Neural progenitor cell (in vitro differentiated cells): ENCODE data around the gene SYTL4. TPM values are rescaled to one million over a fixed set of nuclear protein-coding genes. Genes with fewer than 3 reads are reported as not detected.

ENCODE experiments used
- DNase-seq: peaks from one replicate; pipeline ENCODE4 v3.0.0-alpha.2; 2016; ENCODE audit warnings: low spot score
- H2AFZ ChIP-seq: fragments of 200-600 bp; sonication (generic); replicated peaks from 2 replicates; pipeline ENCODE4 v1.6.1; 2016; ENCODE audit warnings: antibody characterized with exemption
- H3F3A ChIP-seq: fragments of 200-600 bp; sonication (generic); 2 replicates; pipeline ENCODE4 v1.6.1; 2016; ENCODE audit warnings: antibody characterized with exemption, low read depth
- H3K27ac ChIP-seq: fragments of 200-600 bp; sonication (generic); 2 replicates; pipeline ENCODE4 v1.5.1; 2016; ENCODE audit warnings: mild to moderate bottlenecking
- H3K27me3 ChIP-seq: fragments of 200-600 bp; sonication (generic); 2 replicates; pipeline ENCODE4 v1.6.1; 2016; ENCODE audit warnings: mild to moderate bottlenecking, moderate library complexity
- H3K36me3 ChIP-seq: fragments of 200-600 bp; sonication (generic); 2 replicates; pipeline ENCODE4 v1.5.1; 2016
- H3K4me1 ChIP-seq: fragments of 200-600 bp; sonication (generic); 2 replicates; pipeline ENCODE4 v1.6.1; 2016; ENCODE audit warnings: mixed run types
- H3K4me2 ChIP-seq: fragments of 200-600 bp; sonication (generic); 2 replicates; pipeline ENCODE4 v1.6.1; 2016
- H3K4me3 ChIP-seq: fragments of 200-600 bp; sonication (generic); 2 replicates; pipeline ENCODE4 v1.5.1; 2016
- H3K79me2 ChIP-seq: fragments of 200-600 bp; sonication (generic); 2 replicates; pipeline ENCODE4 v1.6.1; 2016; ENCODE audit warnings: low read depth
- H3K9ac ChIP-seq: fragments of 200-600 bp; sonication (generic); 2 replicates; pipeline ENCODE4 v1.6.1; 2016
- H3K9me3 ChIP-seq: fragments of 200-600 bp; sonication (generic); 2 replicates; pipeline ENCODE4 v1.5.1; 2016; ENCODE audit warnings: low read depth
- H4K20me1 ChIP-seq: fragments of 200-600 bp; sonication (generic); 2 replicates; pipeline ENCODE4 v1.6.1; 2016; ENCODE audit warnings: low read depth
- H3K27ac Mint-ChIP-seq: 3 replicates; pipeline ENCODE4 v1.8.0; 2021; ENCODE audit warnings: mixed read lengths
- H3K27me3 Mint-ChIP-seq: 2 replicates; pipeline ENCODE4 v1.8.0; 2022; ENCODE audit warnings: low read depth, mild to moderate bottlenecking, inconsistent platforms, moderate library complexity, mixed read lengths; ENCODE audit not compliant: insufficient read depth
- H3K36me3 Mint-ChIP-seq: 3 replicates; pipeline ENCODE4 v1.8.0; 2021; ENCODE audit warnings: mixed read lengths
- H3K4me1 Mint-ChIP-seq: 3 replicates; pipeline ENCODE4 v1.8.0; 2021; ENCODE audit warnings: mixed read lengths
- H3K4me3 Mint-ChIP-seq: 3 replicates; pipeline ENCODE4 v1.8.0; 2021; ENCODE audit warnings: mild to moderate bottlenecking, moderate library complexity, mixed read lengths
- H3K9me3 Mint-ChIP-seq: 3 replicates; pipeline ENCODE4 v1.8.0; 2020; ENCODE audit warnings: mixed read lengths
- EZH2 ChIP-seq: fragments of 200-600 bp; sonication (generic); IDR thresholded peaks from 2 replicates; pipeline ENCODE4 v1.6.1; 2017; ENCODE audit warnings: antibody characterized with exemption, mild to moderate bottlenecking, moderate library complexity
- EZH2phosphoT487 ChIP-seq: fragments of 200-600 bp; sonication (generic); IDR thresholded peaks from 2 replicates; pipeline ENCODE4 v1.6.1; 2017; ENCODE audit warnings: antibody characterized with exemption
- total RNA-seq: library from RNA; depleted of rRNA; stranded (reverse); fragments of >200 nt; gene quantifications from 2 replicates; pipeline ENCODE4 v1.2.3, GENCODE V29; 2015; ENCODE audit warnings: low replicate concordance
- TF ChIP-seq, protein P1 (sequence below): fragments of 200-600 bp; sonication (generic); IDR thresholded peaks from 2 replicates; pipeline ENCODE4 v1.5.1; 2017; ENCODE audit warnings: antibody characterized with exemption, mild to moderate bottlenecking

SYTL4 gene
- total RNA-seq, 1 donor from 2014 or later: 0.39 TPM

DNA sequence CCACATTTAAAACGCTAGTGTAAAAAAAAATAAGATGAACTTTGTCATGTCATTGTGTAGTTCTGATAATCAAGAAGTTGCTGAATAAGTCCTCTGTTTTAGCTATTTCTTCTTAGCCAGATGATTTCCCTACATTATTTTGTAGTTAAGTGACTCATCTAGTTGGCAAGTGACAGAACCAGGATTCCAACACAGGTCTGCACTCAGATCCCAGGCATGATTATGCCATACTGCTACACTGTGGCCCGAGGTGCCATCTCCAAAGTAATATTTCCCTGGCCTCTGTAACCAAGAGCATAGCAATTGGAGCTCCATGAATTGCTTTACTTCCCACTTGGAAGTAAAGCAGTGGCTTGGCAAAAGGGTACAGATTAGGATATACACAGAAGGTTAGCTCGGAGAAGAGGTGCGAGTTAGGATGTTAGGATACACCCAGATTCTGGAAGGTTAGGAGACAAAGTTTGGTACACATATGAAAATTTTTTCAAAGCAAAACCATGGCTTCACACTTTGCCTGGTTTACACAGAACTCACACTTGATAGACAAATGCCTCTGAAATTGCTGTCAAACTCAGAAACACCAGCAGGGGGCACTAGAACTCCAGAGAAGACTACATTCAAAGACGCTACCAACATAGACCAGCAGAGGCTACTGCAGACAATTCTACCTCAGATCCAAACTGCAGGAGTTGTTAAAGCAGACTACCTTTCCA lies 46.5 kb downstream of the SYTL4 start:
- Mint-ChIP-seq H3K9me3 (no peaks in the 10 kb centered on the region), H3K27ac (no peak overlapping the region), H3K4me1 (no peaks in the 10 kb centered on the region), H3K4me3 (no peak overlapping the region), H3K27me3 (no peaks in the 10 kb centered on the region), H3K36me3 (no peaks in the 10 kb centered on the region)
- Histone ChIP-seq H3K79me2 (no peaks in the 10 kb centered on the region), H3K36me3 (no peaks in the 10 kb centered on the region), H3K27me3 (no peaks in the 10 kb centered on the region), H3K9ac (no peak overlapping the region), H3K4me2 (no peak overlapping the region), H3K4me3 (no peak overlapping the region), H2AFZ (no peak overlapping the region), H3F3A (no peaks in the 10 kb centered on the region), H3K4me1 (no peaks in the 10 kb centered on the region), H3K9me3 (peaks cover 5% of the 10 kb centered on the region), H4K20me1 (no peaks in the 10 kb centered on the region), H3K27ac (no peak overlapping the region)
- DNase-seq: peak; percentile 72
- no peak for TF ChIP-seq EZH2
- TF ChIP-seq, protein P1, sequence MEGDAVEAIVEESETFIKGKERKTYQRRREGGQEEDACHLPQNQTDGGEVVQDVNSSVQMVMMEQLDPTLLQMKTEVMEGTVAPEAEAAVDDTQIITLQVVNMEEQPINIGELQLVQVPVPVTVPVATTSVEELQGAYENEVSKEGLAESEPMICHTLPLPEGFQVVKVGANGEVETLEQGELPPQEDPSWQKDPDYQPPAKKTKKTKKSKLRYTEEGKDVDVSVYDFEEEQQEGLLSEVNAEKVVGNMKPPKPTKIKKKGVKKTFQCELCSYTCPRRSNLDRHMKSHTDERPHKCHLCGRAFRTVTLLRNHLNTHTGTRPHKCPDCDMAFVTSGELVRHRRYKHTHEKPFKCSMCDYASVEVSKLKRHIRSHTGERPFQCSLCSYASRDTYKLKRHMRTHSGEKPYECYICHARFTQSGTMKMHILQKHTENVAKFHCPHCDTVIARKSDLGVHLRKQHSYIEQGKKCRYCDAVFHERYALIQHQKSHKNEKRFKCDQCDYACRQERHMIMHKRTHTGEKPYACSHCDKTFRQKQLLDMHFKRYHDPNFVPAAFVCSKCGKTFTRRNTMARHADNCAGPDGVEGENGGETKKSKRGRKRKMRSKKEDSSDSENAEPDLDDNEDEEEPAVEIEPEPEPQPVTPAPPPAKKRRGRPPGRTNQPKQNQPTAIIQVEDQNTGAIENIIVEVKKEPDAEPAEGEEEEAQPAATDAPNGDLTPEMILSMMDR: peak; percentile 75

DNA sequence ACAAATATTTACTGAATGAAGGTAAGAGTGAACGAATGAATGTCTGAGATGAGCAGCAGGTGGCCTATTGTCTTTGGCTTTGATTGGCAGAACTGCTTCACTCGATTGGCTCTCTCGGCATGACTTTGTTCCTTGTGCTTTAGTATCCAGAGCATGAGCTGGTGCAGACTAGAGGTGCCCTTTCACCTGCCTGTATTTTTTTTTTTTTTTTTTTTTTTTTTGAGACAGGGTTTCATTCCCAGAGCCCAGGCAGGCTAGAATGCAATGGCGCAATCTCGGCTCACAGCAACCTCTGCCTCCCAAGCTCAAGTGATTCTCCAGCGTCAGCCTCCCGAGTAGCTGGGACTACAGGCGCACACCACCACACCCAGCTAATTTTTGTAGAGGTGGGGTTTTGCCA lies 49.0 kb downstream of the SYTL4 start:
- Histone ChIP-seq H3F3A (no peaks in the 10 kb centered on the region), H3K79me2 (no peaks in the 10 kb centered on the region), H3K4me3 (no peak overlapping the region), H3K27me3 (no peaks in the 10 kb centered on the region), H3K27ac (no peak overlapping the region), H3K9ac (no peak overlapping the region), H3K9me3 (no peaks in the 10 kb centered on the region), H4K20me1 (no peaks in the 10 kb centered on the region), H3K36me3 (no peaks in the 10 kb centered on the region), H3K4me2 (no peak overlapping the region), H2AFZ (no peak overlapping the region), H3K4me1 (no peaks in the 10 kb centered on the region)
- no peak overlapping the region for H3K4me3 Mint-ChIP-seq
- no peak for TF ChIP-seq EZH2phosphoT487
- TF ChIP-seq, protein P1: no peak
- TF ChIP-seq EZH2: no peak
- H3K36me3 Mint-ChIP-seq: no peaks in the 10 kb centered on the region
- H3K9me3 Mint-ChIP-seq: no peaks in the 10 kb centered on the region
- no peaks in the 10 kb centered on the region for H3K27me3 Mint-ChIP-seq
- H3K4me1 Mint-ChIP-seq: no peaks in the 10 kb centered on the region
- DNase-seq: no peak
- no peak overlapping the region for H3K27ac Mint-ChIP-seq

DNA sequence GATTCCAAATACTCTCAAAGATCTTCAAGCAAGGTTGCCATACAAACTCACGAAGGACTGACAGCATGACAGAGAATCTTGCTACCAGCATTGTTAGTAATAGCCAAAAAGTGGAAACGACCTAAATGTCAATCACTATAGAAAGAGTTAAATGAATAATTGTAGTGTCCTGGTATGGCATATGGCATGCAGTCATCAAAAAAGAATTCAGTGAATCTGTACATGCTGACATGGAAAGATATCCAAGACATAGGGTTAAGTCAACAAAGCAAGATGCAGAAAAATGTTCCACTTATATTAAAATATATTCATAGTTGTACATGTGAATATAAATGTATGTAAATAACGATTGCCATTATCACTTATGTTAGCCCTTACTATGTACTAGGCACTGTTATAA lies 50.3 kb downstream of the SYTL4 start:
- no peaks in the 10 kb centered on the region for H3K79me2 ChIP-seq
- no peaks in the 10 kb centered on the region for H3K27me3 Mint-ChIP-seq
- no peak overlapping the region for H3K4me3 Mint-ChIP-seq
- no peaks in the 10 kb centered on the region for H3K9me3 Mint-ChIP-seq
- H3K36me3 ChIP-seq: no peaks in the 10 kb centered on the region
- no peaks in the 10 kb centered on the region for H3F3A ChIP-seq
- H3K4me1 ChIP-seq: no peaks in the 10 kb centered on the region
- H3K9ac ChIP-seq: no peak overlapping the region
- no peak overlapping the region for H3K4me2 ChIP-seq
- H3K27ac ChIP-seq: no peak overlapping the region
- H3K27me3 ChIP-seq: no peaks in the 10 kb centered on the region
- TF ChIP-seq, protein P1: no peak
- no peak for TF ChIP-seq EZH2
- no peak for TF ChIP-seq EZH2phosphoT487
- no peak overlapping the region for H3K27ac Mint-ChIP-seq
- H3K9me3 ChIP-seq: no peaks in the 10 kb centered on the region
- H3K4me1 Mint-ChIP-seq: no peaks in the 10 kb centered on the region
- no peaks in the 10 kb centered on the region for H4K20me1 ChIP-seq
- no peak overlapping the region for H3K4me3 ChIP-seq
- H2AFZ ChIP-seq: no peak overlapping the region
- DNase-seq: no peak
- H3K36me3 Mint-ChIP-seq: no peaks in the 10 kb centered on the region
